HG02840 (cell line): ENCODE data around the gene TRERF1.

Experiments
- ATAC-seq: cut with Tn5 transposase; IDR thresholded peaks from one replicate; pipeline ENCODE4 v1.9.1; 2021; ENCODE audit warnings: mild to moderate bottlenecking, moderate library complexity, moderate number of reproducible peaks; ENCODE audit not compliant: unreplicated experiment, low FRiP score

TRERF1 gene

DNA sequence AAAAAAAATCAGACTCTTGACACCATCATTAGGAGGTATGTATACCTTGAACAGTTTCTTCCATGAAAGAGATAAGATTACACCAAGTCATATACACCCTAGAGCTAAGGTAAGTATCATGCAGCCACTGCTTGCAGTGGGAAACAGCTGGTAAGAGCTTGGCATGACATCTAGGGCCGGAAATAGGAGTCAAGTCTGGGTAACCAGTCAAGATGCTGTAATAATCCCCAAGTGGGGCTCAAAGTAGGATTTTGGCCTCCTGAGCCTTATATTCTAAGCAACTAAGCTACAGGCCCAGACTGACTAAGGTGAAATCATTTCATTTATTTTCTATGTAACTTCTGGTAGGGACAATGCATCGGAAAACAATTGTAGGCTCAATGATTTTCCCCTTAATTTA lies 23.9 kb downstream of the TRERF1 start:
- ATAC-seq: no peak

DNA sequence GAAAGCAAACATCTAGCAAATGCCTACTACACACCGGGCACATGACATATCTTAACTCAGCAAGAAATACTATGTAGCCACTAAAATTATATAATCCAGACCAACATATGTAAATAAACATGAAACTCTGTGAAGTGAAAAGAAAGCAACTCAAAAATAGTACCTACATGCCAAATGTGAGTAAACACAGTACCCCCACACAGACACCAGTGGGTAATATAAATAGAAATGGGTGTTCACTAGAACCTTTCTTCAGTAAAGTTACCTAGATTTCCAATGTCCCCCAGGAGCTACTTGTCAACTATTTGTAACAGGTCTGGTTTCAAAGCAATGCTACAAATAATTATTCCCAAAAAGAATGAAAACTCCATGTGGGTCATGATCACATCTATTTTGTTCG lies 25.5 kb downstream of the TRERF1 start:
- no peak for ATAC-seq

DNA sequence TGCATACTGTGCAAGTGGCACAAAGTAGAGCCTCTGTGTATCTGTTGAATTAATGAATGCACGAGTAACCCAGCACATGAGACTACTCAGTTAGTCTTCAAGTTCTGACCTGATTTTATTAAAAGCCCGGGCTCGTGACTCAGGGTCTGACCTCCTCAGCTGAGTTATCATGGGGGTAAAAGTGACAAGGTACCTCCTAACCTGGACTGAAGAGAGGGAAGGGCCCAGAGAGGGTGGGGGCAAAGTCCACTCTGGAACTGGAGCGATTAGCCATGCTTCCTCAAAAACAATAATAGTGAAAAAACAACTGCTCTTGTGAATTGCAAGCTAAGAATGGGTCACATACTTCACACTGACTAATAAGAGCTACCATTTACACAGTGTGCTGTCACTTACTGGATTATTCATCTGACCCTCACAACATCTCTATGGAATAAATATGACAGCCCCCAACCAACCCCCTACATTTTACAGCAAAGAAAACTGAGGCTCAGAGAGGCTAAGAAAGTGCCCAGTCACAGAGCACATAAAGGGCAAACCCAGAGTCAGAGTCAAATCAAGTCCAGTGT lies 26.7 kb downstream of the TRERF1 start:
- ATAC-seq: no peak

DNA sequence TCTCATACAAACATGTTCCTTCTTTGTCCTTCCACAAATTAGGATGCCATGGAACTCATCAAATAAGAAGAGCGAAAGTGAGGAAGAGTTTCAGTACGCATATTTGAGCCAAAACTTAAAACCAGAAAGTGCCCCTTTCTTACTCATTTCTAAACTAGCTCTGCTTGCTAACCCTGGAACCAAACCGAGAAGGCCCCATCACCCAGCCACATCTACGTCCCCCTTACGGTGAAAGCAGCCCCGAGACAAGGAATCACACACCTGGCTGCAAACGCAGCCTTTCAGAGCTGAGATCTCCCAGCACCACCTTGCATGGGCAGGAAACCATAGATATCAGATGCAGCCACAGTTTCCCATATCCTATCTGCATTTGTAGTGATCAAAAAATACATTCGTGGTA lies 28.5 kb downstream of the TRERF1 start:
- no peak for ATAC-seq

DNA sequence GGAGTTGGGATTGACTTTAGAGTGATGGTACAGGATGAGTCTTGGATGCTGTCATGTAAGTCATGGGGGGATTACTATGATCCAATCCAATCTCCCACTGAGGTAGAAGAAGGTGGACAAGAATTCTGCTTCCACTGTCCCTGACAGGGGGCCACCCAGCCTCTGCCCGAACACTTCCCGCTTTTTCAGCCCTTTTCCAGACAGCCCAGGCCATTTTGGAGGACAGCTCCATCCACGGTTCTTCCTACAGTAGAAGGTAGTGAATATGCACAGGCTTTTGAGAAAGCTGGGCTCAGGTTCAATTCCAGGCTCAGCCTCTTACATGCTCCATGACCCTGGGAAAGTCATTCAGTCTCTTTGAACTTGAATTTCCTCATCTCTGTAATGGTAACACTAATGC lies 31.0 kb downstream of the TRERF1 start:
- ATAC-seq: no peak

DNA sequence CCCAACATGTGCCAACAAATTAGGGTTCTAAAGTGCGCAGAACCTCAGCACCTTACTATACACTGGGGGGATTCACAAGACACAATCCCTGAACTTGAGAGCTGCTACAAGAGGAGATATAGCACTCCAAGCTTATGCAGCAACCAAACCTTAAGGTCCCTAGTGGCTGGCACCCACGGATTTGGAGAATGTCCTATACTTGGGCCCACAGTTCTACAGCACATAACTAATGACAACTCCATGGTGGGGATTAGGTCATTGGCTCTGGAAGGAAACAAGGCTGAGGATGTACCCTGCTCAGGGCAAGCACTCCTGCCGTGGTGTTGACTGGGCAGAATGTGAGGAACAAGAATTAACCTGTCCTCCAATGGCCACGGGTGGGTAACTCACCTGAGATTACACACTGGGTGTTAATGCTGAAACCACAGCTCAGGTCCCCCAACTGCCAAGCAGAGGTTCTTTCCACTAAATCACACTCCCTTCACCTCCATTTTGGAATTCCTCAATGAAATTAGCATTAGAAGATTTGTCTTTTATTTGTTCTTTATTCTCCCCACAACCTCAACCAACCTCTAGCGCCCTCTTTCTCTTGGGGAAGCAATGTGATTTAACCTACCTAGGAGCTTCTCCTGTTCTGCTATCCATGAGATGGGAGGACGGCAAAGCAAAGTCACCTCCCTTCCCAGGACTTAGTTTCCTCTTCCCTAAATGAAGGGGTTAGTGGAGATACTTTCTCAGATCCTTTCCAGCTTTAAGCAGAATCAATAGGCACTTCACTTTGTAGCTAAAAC lies 32.0 kb downstream of the TRERF1 start:
- no peak for ATAC-seq

DNA sequence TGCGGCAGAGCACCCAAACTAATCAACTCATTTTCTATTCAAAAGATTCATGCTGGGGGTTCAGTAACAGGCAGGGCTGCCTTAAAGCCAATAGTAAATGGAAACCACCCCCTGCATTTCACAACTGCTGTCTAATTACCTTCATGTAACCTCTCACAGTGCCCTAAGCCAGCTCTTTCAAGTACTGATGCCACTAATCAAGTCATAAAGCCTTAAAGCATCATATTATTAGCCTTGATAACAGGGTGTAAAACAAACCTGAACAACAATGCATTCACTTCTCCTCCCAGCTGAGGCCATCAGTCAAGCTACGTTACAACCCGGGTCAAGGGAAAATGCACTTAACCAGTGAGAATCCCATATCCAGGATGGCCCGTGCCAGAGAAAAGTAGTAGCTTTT lies 33.0 kb downstream of the TRERF1 start:
- ATAC-seq: no peak

DNA sequence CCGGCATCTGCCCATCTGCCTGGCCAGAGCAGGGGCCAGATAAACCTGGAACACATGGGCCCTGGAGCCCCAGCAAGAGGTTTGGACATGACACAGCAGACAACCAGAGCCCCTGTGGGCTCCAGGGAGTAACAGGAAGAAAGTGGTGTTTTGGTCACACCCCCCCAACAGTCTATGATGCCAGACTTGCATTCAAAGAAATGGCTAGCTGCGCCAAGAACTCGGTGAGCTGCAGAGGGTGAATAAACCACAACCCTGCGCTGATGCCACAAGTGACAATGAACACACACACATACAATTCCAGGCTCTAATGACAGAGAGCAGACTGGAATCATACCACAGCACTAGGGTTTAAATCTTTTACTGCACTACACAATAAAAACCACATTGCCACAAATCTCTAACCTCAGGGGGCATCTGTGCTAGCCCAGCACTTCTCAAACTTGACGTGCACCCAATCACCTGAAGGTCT lies 34.0 kb downstream of the TRERF1 start:
- no peak for ATAC-seq

DNA sequence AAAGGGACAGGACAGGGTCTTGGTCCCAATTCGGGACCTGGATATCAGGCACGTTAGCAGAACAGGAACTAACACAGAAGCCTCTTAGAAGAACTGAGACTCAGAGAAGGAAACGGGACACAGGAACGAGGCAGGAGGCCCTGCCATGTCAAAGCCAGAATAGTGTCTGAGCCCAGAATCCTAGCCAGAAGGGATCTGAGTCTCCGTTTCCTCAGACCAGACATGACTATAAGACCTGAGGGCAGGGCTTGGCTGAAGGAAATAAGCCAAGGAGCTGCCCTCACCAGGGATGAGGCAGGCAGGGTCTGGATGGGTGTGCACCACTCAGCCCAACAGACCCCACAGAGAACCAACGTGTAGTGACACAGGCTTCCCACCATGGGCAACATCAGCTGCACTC lies 40.3 kb downstream of the TRERF1 start:
- ATAC-seq: no peak

DNA sequence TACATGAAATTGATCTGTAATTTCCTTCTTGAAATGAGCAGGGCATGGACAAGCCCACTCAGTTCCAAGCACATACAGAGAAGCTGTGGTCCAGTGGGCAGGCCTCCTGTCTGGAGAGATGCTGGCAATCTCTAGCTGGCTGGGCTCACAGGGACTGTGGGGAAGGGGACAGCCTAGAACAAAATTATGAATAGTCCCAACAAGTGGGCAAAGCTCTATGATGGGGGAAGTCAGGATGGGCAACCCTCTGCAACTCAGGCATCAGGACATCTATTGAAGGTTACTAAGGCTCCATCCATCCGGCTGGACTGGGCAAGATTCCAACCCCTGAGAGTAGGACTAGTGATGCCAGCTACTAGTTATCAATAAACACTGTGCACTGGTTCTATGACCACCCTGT lies 40.9 kb downstream of the TRERF1 start:
- no peak for ATAC-seq

DNA sequence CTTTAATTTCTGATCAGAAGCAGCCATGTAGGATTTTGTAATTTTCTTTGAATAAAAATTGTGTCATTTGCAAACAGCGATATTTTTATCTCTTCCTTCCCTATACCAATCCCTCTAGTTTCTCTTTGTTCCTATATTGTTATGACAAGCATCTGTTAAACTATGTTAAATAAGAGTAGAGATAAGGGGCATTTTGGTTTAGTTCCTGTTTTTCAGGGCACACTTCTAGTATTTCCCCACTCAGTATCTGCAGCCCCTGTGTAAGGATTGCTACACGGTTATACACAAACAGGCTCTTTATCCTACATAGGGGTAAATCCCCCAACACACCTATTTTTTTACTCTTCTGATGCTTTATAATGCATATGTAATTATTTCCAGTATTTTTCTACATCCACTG lies 42.1 kb downstream of the TRERF1 start:
- ATAC-seq: no peak

DNA sequence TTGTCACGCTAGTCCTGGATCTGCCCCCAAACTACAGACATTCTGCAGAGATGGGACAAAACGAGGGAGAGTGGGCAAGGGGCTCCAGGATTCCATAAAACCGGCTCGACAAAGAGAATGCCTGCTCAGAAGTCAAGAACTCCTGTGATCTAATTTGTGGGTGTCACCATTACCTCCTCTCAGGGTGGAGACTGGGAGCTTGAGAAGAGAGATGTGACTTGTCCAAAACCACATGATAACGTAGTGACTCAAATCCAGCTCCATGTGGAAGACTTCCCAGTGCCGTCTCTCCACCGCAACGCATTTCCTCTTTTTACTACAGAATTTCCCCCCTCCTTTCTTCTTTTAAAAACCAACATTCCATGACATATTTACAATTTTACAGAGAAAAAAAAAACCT lies 44.3 kb downstream of the TRERF1 start:
- ATAC-seq: no peak

DNA sequence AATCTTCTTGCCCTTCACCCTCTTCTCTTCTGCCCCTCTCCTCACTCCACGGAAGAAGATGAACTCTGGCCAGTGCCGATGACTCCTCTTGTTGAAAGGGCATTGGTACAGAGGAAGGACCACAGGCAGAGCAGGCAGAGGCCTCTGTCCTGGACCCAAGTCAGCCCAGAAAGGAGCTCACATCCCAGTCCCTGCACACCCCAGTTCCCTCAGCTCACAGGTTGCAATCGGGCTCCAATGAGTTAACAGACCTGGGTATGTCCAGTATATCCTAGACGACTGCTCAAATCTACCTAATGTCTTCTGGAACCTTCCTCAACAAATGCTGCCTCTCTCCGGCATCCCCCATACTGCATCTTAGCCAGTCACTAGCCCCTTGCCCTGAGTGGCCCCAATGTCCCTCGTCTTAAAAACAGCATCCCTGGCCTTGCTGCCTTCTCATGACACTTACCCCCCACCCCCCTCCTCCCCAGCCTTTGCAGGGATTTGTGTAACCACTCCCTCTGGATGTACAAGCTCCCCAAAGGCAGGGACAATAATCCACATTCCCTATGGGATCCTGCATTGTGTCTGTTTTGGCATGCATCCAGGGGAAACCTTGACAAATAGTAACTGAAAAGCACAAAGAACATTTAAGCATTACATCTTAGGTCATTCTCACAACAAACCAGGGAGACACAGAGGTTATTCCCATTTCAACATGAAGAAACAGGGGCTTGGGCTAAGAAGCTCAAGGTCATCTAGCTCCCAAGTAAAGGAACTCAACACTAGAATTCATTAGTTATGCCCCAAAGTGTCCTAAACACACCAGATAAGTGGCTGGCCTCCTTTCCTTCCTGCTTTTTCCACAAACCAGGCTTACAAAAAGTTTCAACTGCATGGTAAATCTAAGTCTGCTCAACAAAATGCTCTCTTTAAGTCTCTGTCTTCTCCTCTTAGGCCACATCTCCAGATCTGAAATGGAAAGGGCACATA lies 45.1 kb downstream of the TRERF1 start:
- no peak for ATAC-seq

DNA sequence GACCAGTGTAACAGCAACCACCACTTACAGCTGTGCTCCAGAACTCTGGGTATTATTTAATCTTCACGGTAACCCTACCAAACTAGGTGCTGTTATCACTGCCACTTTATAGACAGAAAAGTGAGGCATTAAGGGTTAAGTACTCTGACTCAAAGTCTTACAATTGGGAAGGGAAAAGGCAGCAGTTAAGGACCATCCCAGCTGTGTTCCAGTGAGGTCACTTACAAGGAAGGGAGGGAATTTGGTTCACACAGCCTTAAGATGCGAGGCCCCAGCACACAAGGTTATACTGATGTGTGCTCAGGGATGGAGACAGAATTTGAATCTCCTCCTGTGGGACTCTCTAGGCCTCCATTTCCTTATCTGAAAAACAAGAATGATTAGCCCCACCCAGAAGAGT lies 46.7 kb downstream of the TRERF1 start:
- no peak for ATAC-seq

DNA sequence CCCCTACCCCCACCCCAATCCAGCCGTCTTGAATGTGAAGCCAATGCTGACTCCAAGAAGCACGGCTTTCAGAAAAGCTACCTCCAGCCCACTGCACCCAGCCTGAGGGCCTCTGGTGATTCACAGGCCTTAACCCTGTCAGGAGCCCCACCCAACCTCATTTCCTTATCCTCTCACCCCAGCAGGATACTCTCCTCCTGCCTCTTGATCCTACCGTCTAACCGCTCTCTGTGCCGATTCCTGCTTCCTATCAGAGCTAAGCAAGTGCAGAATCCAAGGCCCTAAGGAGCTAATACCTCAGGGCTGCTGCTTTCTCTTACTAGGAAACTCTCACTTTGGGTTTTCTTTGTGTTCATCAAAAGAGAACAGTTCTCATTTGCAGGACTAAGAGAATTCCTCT lies 47.2 kb downstream of the TRERF1 start:
- no peak for ATAC-seq

DNA sequence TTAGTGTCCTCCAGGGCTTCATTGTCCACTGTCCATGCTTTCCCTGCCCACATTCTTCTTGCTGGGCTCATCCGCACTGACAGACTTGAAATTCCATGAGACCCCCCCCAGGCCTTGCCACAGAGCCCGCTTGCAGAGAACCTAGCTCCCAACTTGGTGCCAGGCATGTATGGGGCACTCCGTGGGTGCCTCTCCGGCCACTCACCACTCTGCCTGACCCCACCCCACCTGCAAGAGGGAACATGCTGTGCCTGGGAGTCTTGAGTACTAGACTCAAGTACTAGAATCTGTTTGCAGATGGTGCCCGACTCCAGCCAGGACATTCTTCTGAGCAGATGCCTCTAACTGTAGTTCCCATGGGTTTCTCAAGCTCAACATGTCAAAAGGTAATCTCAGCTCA lies 47.9 kb downstream of the TRERF1 start:
- no peak for ATAC-seq

DNA sequence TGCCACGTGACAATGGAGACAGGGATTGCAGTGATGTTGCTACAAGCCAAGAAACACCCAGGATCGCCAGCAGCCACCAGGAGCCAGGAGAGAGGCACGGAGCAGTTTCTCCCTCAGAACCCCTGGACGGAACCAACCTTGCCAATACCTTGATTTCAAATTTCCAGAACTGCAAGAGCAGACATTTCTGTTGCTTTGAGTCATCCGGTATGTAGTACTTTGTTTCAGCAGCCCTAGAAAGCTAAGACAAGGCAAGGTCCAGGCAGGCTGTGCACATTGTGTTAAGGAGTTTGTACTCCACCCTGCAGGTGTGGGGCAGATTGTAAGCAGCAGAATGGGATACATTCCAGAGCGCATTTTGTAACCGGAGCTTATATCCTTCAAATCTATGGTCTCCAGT lies 48.3 kb downstream of the TRERF1 start:
- ATAC-seq: no peak

DNA sequence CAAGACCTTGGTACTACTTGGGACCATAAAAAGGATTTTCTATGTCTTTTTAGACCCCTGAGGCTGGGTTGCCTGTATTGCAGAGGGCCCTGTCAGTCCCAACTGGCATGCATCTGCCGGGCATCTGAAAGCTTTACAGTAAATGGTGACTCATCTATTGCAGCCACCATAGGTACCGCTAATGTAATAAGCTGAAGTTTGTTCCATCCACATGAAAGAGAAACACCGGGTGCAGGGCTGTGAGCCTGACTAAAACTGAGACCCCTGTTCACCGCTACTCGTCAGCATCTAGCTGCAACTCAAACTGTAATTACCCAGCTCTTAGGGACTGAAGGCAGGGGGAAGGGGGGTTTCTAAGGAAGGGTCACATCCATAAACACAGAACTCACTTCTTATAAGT lies 49.5 kb downstream of the TRERF1 start:
- ATAC-seq: no peak

DNA sequence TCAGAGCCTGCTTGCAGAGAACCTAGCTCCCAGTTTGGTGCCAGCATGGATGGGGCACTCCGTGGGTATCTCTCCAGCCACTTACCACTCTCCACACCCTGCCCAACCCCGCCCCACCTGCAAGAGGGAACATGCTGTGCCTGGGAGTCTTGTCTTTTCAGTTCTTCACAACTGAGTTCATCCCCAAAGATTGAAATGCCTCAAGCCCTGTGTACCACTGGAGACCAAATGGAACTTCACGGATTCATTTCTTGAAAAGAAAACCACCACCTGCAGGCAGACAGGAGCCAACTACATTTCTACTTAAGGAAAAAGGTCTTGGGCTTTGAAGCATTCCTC lies 50.1 kb downstream of the TRERF1 start:
- no peak for ATAC-seq

DNA sequence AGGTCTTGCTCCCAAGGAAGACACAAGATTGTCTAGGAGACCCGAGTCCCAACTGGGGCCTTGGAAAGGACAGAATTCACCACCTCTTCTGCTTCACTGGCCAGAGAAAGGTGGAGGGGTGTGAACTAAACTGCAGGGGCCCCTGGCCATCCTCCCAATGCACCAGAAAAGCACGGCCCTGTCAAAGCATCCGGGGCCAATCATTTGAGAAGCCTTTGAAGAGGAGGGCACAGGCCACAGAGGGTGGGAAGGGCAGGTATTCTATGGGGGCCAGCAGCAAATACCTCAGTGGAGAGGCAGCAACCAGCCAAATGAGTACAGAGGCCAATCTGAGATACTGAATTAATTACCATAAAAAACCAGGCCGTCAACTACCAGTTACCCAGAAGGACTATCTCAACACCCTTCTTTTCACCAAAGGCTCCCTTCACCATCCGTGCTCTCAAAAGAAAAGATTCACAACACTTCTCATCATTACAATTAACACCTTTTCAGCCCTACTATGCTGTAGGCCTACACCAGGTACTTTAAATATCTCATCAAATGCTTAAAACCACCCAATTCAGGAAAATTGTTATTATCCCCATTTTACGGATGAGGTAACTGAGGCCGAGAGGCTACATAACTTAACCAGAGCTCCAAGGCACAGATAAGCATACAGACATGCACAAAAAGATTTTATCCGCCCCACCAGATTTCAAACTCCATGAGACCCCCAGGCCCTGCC lies 50.7 kb downstream of the TRERF1 start:
- no peak for ATAC-seq
